22Rv1 (cell line): Measurements from ENCODE around the gene PAX4.

ENCODE experiments used
- CTCF ChIP-seq: fragments of 450-650 bp; IDR thresholded peaks from 2 replicates; pipeline ENCODE4 v1.5.1; 2017; ENCODE audit warnings: mild to moderate bottlenecking
- ZFX ChIP-seq: fragments of 450-650 bp; IDR thresholded peaks from 2 replicates; pipeline ENCODE4 v1.6.1; 2017; ENCODE audit warnings: antibody characterized with exemption, borderline replicate concordance

GRCh38 chr7:127618775-127619174 is 833 bp upstream of the PAX4 start:
- no peak for TF ChIP-seq CTCF
- TF ChIP-seq ZFX, result no peak
